Endodermal cell (in vitro differentiated cells): ENCODE results near the gene CCDC120. TPM values are rescaled to one million over a fixed set of nuclear protein-coding genes. Genes with fewer than 3 reads are reported as not detected.

ENCODE experiments used
- DNase-seq: peaks from one replicate; pipeline ENCODE4 v3.0.0-alpha.2; 2017
- H3K27ac ChIP-seq: 2 replicates; pipeline ENCODE4 v1.5.1; 2013; ENCODE audit warnings: mild to moderate bottlenecking, low read depth, low read length, moderate library complexity
- H3K27me3 ChIP-seq: 2 replicates; pipeline ENCODE4 v1.6.1; 2013; ENCODE audit warnings: mild to moderate bottlenecking, low read length, moderate library complexity; ENCODE audit not compliant: insufficient read depth, control insufficient read depth, poor library complexity, severe bottlenecking
- H3K36me3 ChIP-seq: 2 replicates; pipeline ENCODE4 v1.7.0; 2013; ENCODE audit warnings: mild to moderate bottlenecking, low read length, moderate library complexity; ENCODE audit not compliant: control insufficient read depth, insufficient read depth
- H3K4me1 ChIP-seq: one replicate; pipeline ENCODE4 v1.7.0; 2013; ENCODE audit warnings: low read length; ENCODE audit not compliant: control insufficient read depth, insufficient read depth
- H3K4me3 ChIP-seq: 2 replicates; pipeline ENCODE4 v1.5.1; 2013; ENCODE audit warnings: mild to moderate bottlenecking, low read length, moderate library complexity
- H3K9ac ChIP-seq: 2 replicates; pipeline ENCODE4 v1.6.1; 2013; ENCODE audit warnings: mild to moderate bottlenecking, low read length, moderate library complexity; ENCODE audit not compliant: poor library complexity, severe bottlenecking; ENCODE audit errors: extremely low read depth
- H3K9me3 ChIP-seq: 2 replicates; pipeline ENCODE4 v1.6.1; 2013; ENCODE audit warnings: mild to moderate bottlenecking, low read length, moderate library complexity; ENCODE audit not compliant: control insufficient read depth
- H3K27ac Mint-ChIP-seq: 2 replicates; pipeline ENCODE4 v1.8.0; 2020; ENCODE audit warnings: mixed read lengths
- H3K27me3 Mint-ChIP-seq: 2 replicates; pipeline ENCODE4 v1.8.0; 2021; ENCODE audit warnings: mild to moderate bottlenecking, mixed read lengths; ENCODE audit not compliant: insufficient read depth
- H3K36me3 Mint-ChIP-seq: 2 replicates; pipeline ENCODE4 v1.8.0; 2020; ENCODE audit warnings: low read depth, mixed read lengths
- H3K4me1 Mint-ChIP-seq: 2 replicates; pipeline ENCODE4 v1.8.0; 2020; ENCODE audit warnings: mixed read lengths
- H3K4me3 Mint-ChIP-seq: 2 replicates; pipeline ENCODE4 v1.8.0; 2020; ENCODE audit warnings: mild to moderate bottlenecking, moderate library complexity, mixed read lengths
- H3K9me3 Mint-ChIP-seq: 2 replicates; pipeline ENCODE4 v1.8.0; 2020; ENCODE audit warnings: mild to moderate bottlenecking, mixed read lengths
- CTCF ChIP-seq: fragments of 200-600 bp; sonication (generic); conservative IDR thresholded peaks from 2 replicates; pipeline ENCODE4 v1.5.0; 2021; ENCODE audit warnings: antibody characterized with exemption, mild to moderate bottlenecking
- WGBS, 2 experiments: methylation state at CpG; one replicate each; pipeline versions ENCODE4 v1.1.5 to v1.1.7; 2013; ENCODE audit warnings: missing lambda C conversion rate in 2 of 2, mixed read lengths in 1 of 2; ENCODE audit not compliant: insufficient coverage in 1 of 2, insufficient read length in 1 of 2; 5-methylcytosine and 5-hydroxymethylcytosine counted together
- total RNA-seq, 2 donors: library from RNA; stranded (reverse); fragmentation: NEBNext Ultra II Directional in 1 of 2; extraction: Animal tissue kit (Norgen Biotek cat#: 25700) in 1 of 2; gene quantifications; 2 replicates in 1 of 2; 3 replicates in 1 of 2; pipeline ENCODE4 v1.2.1, GENCODE V29; 2021

CCDC120 gene
- total RNA-seq, 2 donors from 2014 or later: 13.4 to 13.5 TPM

- Histone ChIP-seq H3K36me3 (no peaks in the 10 kb centered on the region), H3K9ac (peak overlapping the region; percentile 30), H3K9me3 (no peaks in the 10 kb centered on the region), H3K27me3 (no peaks in the 10 kb centered on the region), H3K4me1 (no peaks in the 10 kb centered on the region), H3K4me3 (peak overlapping the region; percentile 84), H3K27ac (no peak overlapping the region)
- peaks cover 76% of the 10 kb centered on the region for H3K9me3 Mint-ChIP-seq
- peak; percentile 90 for DNase-seq
- TF ChIP-seq CTCF: no peak
- H3K36me3 Mint-ChIP-seq: no peaks in the 10 kb centered on the region
- peaks cover 7% of the 10 kb centered on the region for H3K4me1 Mint-ChIP-seq
- peak overlapping the region; percentile 70 for H3K4me3 Mint-ChIP-seq
- H3K27me3 Mint-ChIP-seq: no peaks in the 10 kb centered on the region
- peak overlapping the region; percentile 76 for H3K27ac Mint-ChIP-seq
- 1% methylated on average over 57 of the region's 79 CpGs; no CpG with 5 or more reads in 1 of the 2 experiments for WGBS, 2 experiments
Observed at GRCh38 chrX:49053223-49054072, 5.4 kb upstream of the CCDC120 start.

GRCh38 chrX:49054073-49054762 lies 4.6 kb upstream of the CCDC120 start:
- Mint-ChIP-seq H3K4me1 (peaks cover 7% of the 10 kb centered on the region), H3K4me3 (peak overlapping the region; percentile 70), H3K27ac (peak overlapping the region; percentile 76), H3K27me3 (no peaks in the 10 kb centered on the region), H3K36me3 (no peaks in the 10 kb centered on the region), H3K9me3 (peaks cover 72% of the 10 kb centered on the region)
- Histone ChIP-seq H3K27me3 (no peaks in the 10 kb centered on the region), H3K27ac (no peak overlapping the region), H3K4me1 (no peaks in the 10 kb centered on the region), H3K36me3 (no peaks in the 10 kb centered on the region), H3K9me3 (no peaks in the 10 kb centered on the region), H3K9ac (no peak overlapping the region), H3K4me3 (peak overlapping the region; percentile 84)
- WGBS, 2 experiments: 85 to 92% methylated on average over 4 to 5 of the region's 5 CpGs
- no peak for DNase-seq
- TF ChIP-seq CTCF: no peak

GRCh38 chrX:49059201-49059600 lies 402 bp downstream of the CCDC120 start:
- H3K9ac ChIP-seq: no peak overlapping the region
- WGBS, 2 experiments: 76% methylated on average over 5 of the region's 6 CpGs; no CpG with 5 or more reads in 1 of the 2 experiments
- H3K4me3 ChIP-seq: peak overlapping the region; percentile 72
- H3K36me3 Mint-ChIP-seq: peaks cover 9% of the 10 kb centered on the region
- H3K27me3 ChIP-seq: no peaks in the 10 kb centered on the region
- peak overlapping the region; percentile 48 for H3K27ac Mint-ChIP-seq
- no peaks in the 10 kb centered on the region for H3K36me3 ChIP-seq
- H3K4me3 Mint-ChIP-seq: peak overlapping the region; percentile 65
- no peak overlapping the region for H3K27ac ChIP-seq
- peaks cover 68% of the 10 kb centered on the region for H3K9me3 Mint-ChIP-seq
- H3K4me1 Mint-ChIP-seq: peaks cover 7% of the 10 kb centered on the region
- TF ChIP-seq CTCF: no peak
- H3K4me1 ChIP-seq: no peaks in the 10 kb centered on the region
- H3K9me3 ChIP-seq: no peaks in the 10 kb centered on the region
- no peaks in the 10 kb centered on the region for H3K27me3 Mint-ChIP-seq
- no peak for DNase-seq
